Upper lobe of right lung (tissue), 1 donor: ENCODE measurements around the gene HES1. TPM values are rescaled to one million over a fixed set of nuclear protein-coding genes. Genes with fewer than 3 reads are reported as not detected.

Source experiments
- ATAC-seq: fragments of 200-7000 bp; cut with Tn5 transposase; one replicate; pipeline ENCODE4 v1.9.1; 2020; ENCODE audit warnings: mild to moderate bottlenecking, moderate library complexity
- DNase-seq: peaks from one replicate; pipeline ENCODE4 v3.0.0-alpha.2; 2020
- H3K27ac ChIP-seq: fragments of 200-600 bp; one replicate; pipeline ENCODE4 v1.8.0; 2022
- H3K27me3 ChIP-seq: fragments of 200-600 bp; one replicate; pipeline ENCODE4 v1.8.0; 2022; ENCODE audit warnings: mild to moderate bottlenecking
- H3K36me3 ChIP-seq: fragments of 200-600 bp; one replicate; pipeline ENCODE4 v1.8.0; 2022
- H3K4me1 ChIP-seq: fragments of 200-600 bp; one replicate; pipeline ENCODE4 v1.8.0; 2022
- H3K4me3 ChIP-seq: fragments of 200-600 bp; one replicate; pipeline ENCODE4 v1.8.0; 2022; ENCODE audit warnings: mild to moderate bottlenecking
- H3K9me3 ChIP-seq: fragments of 200-600 bp; one replicate; pipeline ENCODE4 v1.8.0; 2022
- CTCF ChIP-seq: fragments of 200-600 bp; IDR thresholded peaks from one replicate; pipeline ENCODE4 v1.8.0; 2022; ENCODE audit warnings: antibody characterized with exemption
- intact Hi-C: fragments of 100-400 bp; cut with DNase I; formaldehyde crosslinking; loops from one replicate; pipeline ENCODE4 v1.11.0; 2022
- total RNA-seq: library from RNA; stranded (reverse); fragmentation: NEBNext Ultra II Directional; extraction: Animal tissue kit (Norgen Biotek cat#: 25700); gene quantifications from one replicate; pipeline ENCODE4 v1.2.1, GENCODE V29; 2021
- donor health status: DM: no; HTN: yes; CAD: no; lungs with severe emphysema.

HES1 gene
- total RNA-seq, 1 donor from 2014 or later = 43.6 TPM

- DNase-seq (no peak), ATAC-seq (no peak)
- H3K4me3 ChIP-seq = no peak overlapping the region
- no peaks in the 10 kb centered on the region for H3K4me1 ChIP-seq
- H3K27me3 ChIP-seq = no peaks in the 10 kb centered on the region
- H3K36me3 ChIP-seq = no peaks in the 10 kb centered on the region
- intact Hi-C loops = no loop called here
- no peak overlapping the region for H3K27ac ChIP-seq
- no peak for TF ChIP-seq CTCF
- no peaks in the 10 kb centered on the region for H3K9me3 ChIP-seq
Measured at GRCh38 chr3:194185221-194185620, 49.3 kb downstream of the HES1 start.

GRCh38 chr3:194187233-194187944, 51.4 kb downstream of the HES1 start:
- H3K4me3 ChIP-seq = no peak overlapping the region
- no peaks in the 10 kb centered on the region for H3K9me3 ChIP-seq
- no peak overlapping the region for H3K27ac ChIP-seq
- TF ChIP-seq CTCF = no peak
- DNase-seq (no peak), ATAC-seq (no peak)
- no peaks in the 10 kb centered on the region for H3K36me3 ChIP-seq
- intact Hi-C loops = no loop called here
- H3K4me1 ChIP-seq = no peaks in the 10 kb centered on the region
- H3K27me3 ChIP-seq = no peaks in the 10 kb centered on the region

Other genes starting within 250 kb of the HES1 start
- gene CPN2, start 215.2 kb downstream of the HES1 start, total RNA-seq = not detected
- 1.1 TPM for gene LRRC15, start 233.6 kb downstream of the HES1 start, total RNA-seq